HG02763 (cell line): ENCODE measurements around the gene MYBL2.

ENCODE experiments used
- ATAC-seq: cut with Tn5 transposase; IDR thresholded peaks from one replicate; pipeline ENCODE4 v1.9.1; 2021; ENCODE audit warnings: mild to moderate bottlenecking, moderate library complexity; ENCODE audit not compliant: unreplicated experiment

Gene MYBL2

DNA sequence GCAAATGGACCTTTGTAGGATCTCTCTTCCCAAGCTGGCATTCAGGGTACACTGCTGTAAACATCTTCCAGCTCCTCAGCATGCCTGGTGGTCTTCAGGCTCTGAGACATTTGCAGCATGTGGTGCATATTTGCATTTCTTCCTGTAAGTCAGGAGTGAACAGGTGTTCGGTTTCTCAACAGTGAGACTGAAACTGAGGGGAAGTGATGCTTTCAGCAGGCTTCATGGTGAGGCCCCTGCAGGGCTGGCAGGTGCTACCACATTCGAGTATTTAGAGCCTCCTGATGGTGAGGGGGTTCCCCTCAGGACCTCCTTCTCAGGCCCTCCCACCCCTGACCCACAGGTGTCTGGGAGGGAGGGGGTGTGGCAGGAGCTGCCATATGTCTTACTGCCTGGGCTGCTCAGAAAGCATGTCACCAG is 15.1 kb downstream of the MYBL2 start:
- ATAC-seq, result peak; percentile 92

- ATAC-seq, result peak; percentile 30
These were observed 15.5 kb downstream of the MYBL2 start for GRCh38 chr20:43682446-43682845.

DNA sequence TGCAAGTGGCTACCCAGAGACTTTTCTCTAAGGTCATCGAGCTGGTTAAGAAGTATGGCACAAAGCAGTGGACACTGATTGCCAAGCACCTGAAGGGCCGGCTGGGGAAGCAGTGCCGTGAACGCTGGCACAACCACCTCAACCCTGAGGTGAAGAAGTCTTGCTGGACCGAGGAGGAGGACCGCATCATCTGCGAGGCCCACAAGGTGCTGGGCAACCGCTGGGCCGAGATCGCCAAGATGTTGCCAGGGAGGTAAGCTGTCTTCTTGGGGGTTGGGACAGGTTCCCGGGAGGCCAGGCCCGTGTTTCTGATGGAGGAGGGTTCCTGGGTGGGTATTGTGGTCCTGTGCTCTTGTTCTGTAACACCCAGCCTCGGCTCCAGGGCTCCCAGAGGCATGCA is 19.9 kb downstream of the MYBL2 start:
- no peak for ATAC-seq

DNA sequence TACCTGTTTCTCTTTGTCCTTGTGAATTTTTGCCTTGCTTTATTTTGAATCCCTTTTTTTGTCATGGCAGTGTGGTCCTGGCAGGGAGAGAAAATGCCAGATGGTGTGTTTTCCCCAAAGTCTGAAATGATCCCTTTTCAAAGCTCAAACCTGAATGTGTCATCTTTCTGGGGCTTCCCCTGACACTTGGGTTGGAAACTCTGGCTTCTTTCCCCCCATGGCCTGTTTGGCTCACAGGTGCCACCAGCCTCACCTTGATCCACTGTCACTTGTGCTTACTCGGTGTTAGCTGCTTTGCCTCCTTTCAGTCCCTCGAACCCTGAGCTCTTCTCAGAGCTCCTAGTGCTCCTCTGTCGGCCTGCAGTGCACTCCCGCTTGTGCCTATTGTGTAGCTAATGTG is 22.3 kb downstream of the MYBL2 start:
- no peak for ATAC-seq

- ATAC-seq, result no peak
These were observed 24.2 kb downstream of the MYBL2 start for GRCh38 chr20:43690943-43691598.

DNA sequence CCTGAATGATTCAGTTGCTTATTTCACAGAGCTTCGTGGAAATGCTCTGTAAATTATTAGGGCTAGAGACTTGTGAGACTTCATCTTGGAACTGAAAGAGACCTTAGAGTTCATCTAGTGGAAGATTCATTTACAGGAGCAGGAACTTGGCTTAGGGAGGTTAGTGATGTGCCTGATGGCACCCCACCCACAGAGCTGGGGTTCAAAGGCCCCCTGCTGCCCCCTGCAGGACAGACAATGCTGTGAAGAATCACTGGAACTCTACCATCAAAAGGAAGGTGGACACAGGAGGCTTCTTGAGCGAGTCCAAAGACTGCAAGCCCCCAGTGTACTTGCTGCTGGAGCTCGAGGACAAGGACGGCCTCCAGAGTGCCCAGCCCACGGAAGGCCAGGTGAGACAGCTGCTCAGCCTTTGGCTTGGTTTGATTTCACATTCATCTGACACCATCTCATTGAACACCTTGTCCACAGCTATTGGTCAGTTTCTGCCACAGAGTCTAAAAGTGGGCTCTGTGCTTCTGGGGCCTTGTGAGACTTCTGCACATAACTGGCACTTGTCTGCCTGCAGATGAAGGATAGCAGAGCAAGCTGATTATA is 25.1 kb downstream of the MYBL2 start:
- ATAC-seq, result no peak

DNA sequence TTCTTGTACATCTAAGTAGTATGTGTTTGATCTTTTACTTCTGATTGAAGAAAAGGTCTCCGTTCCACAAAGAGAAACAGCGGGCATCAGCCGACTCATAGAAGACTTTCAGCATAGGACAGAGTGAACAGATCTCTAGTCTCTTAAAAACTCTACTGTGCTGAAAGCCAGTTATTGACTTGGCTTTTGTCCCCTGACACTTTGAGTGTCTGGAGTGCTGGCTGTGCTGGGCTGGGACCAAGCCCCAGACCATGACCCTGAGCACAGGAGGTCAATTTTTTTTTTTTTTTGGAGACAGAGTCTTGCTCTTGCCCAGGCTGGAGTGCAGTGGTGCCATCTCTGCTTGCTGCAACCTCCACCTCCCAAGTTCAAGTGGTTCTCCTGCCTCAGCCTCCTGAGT is 27.8 kb downstream of the MYBL2 start:
- no peak for ATAC-seq

GRCh38 chr20:43695571-43695970 is 28.7 kb downstream of the MYBL2 start:
- ATAC-seq, result no peak

DNA sequence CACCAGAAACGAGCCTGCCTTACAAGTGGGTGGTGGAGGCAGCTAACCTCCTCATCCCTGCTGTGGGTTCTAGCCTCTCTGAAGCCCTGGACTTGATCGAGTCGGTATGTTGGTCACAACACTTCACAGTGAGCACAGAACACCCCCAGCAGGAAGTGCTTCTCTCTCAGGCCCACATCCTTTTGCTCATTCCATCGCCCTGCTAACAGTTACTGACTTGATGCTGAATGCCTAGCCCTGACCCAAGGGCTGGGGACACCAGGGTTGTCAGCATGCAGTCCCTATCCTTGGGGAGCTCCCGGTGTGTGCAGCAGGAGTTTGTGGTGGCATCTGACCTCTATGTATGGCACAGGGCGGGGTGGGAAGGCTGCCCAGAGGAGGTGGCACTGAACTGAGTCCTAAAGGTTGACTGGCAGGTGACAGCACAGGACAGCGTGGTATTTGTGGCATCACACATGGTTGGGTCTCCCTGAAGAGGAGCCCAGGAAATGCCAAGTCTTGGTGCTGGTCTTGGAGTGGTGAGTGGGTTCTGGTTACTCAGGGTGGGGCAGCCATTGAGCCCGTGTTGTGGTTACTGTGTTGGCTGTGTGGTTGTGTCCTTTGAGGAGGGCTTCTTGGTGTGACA is 33.1 kb downstream of the MYBL2 start:
- ATAC-seq, result no peak

- no peak for ATAC-seq
These were observed 33.7 kb downstream of the MYBL2 start for GRCh38 chr20:43700627-43701026.

DNA sequence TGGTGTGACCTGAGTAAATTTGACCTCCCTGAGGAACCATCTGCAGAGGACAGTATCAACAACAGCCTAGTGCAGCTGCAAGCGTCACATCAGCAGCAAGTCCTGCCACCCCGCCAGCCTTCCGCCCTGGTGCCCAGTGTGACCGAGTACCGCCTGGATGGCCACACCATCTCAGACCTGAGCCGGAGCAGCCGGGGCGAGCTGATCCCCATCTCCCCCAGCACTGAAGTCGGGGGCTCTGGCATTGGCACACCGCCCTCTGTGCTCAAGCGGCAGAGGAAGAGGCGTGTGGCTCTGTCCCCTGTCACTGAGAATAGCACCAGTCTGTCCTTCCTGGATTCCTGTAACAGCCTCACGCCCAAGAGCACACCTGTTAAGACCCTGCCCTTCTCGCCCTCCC is 35.6 kb downstream of the MYBL2 start:
- no peak for ATAC-seq

- ATAC-seq, result peak; percentile 60
These were observed 43.6 kb downstream of the MYBL2 start for GRCh38 chr20:43710370-43711044.

- ATAC-seq, result no peak
These were observed 44.3 kb downstream of the MYBL2 start for GRCh38 chr20:43711098-43711654.

GRCh38 chr20:43715044-43715443 is 48.1 kb downstream of the MYBL2 start:
- ATAC-seq, result no peak

DNA sequence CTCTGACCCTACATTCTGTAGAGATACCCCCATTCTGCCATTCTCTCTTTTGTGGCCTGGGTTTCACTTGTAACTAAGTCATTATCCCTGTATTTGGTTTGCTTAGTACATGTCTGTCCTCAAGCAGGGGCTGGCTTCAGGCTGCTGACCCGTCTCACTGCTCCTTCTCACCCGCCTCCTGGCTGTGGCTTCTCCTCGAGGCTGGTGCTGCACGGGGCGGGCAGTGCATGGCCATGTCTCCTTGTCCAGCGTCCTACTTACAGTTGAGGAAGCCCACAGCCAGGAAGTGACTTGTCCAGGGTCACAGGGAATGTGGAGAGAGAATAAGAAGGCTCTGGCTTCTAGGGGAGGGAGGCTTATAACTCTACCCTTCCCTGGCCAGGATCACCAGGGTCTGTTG is 48.6 kb downstream of the MYBL2 start:
- no peak for ATAC-seq

- no peak for ATAC-seq
These were observed 49.2 kb downstream of the MYBL2 start for GRCh38 chr20:43716123-43716522.

DNA sequence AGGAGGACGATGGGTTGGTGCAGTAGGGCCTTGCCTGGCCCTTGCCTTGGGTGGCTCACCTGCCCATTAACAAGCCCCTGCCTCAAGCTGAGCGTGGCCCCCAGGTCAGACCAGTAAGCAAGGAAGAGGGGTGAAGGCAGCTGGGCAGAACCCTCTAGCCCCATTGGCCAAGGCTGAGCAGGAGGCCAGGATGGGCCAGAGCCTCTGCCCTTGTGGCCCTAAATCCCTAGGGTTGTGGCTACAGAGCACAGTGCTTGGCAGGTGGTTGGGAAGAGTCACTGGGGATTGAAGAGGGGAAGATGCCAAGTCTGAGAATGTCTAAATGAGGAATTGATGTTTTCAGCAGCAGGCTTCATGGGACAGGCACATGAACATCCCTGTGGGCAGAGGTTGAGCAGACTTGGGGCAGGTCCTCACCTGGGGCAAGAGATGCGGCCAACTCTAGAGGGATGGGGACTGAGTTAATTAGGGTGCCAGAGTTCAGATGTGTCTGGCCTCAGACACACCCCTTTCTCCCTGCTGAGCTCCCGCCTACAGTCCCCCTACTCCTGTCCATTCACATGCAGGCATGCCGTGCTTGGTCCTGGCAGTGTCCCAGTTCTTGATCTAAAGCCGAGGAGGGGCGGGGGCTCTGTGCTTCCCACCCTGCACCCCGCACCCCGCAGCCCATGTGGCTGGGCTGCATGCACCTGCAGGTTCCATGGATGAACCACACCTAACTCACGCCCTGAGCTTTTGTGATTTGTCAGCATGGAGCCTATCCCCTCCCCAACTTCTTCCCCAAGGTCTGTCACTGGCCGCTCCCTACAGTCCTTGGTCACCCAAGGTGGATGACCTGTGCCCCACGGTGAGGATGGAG is 50.1 kb downstream of the MYBL2 start:
- no peak for ATAC-seq

GRCh38 chr20:43717616-43717995 is 50.7 kb downstream of the MYBL2 start:
- ATAC-seq, result no peak

DNA sequence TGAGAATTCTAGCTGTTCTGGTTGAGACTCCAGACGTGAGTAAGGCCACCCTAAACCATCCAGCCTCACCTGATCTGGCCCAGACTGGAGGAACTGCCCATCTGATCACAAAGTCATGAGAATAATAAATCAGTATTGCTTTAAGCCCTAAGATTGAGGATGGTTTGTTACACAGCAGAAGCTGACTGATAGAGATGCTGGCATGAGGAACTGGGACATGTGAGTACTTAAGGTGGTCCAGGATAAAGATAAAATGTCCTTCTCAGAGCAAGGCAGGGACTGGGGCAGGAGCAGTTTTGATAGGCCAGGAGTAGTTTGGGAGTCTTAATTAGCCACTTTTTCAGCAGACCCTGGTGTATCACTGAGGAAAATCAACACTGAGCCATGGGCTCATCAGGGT is 53.1 kb downstream of the MYBL2 start:
- ATAC-seq, result no peak

- no peak for ATAC-seq
These were observed 54.1 kb downstream of the MYBL2 start for GRCh38 chr20:43721097-43721428.
